Caco-2 (cell line): Measurements from ENCODE around the gene GGCX. TPM values are rescaled to one million over a fixed set of nuclear protein-coding genes. Genes with fewer than 3 reads are reported as not detected.

Source experiments
- BruUV-seq: library from RNA; stranded (reverse); fragments of 400-500 nt; replicated peaks from 2 replicates; lab custom pipeline; 2021; lab: Mats Ljungman, UMichigan
- CTCF ChIA-PET: fragments of 300-600 bp; sonication (Branson Sonifier 250); formaldehyde crosslinking; loops from one replicate; lab custom pipeline; 2022; ENCODE audit warnings: antibody characterized with exemption; lab: Charles Lee
- POLR2A ChIA-PET: fragments of 300-600 bp; sonication (Branson Sonifier 250); formaldehyde crosslinking; loops from one replicate; lab custom pipeline; 2022; ENCODE audit warnings: antibody characterized with exemption; lab: Charles Lee
- DNase-seq, 2 experiments: peaks; one replicate each; pipeline versions ENCODE4 v3.0.0 to v3.0.0-alpha.2; 2020 to 2022
- H3K27me3 ChIP-seq: replicated peaks from 2 replicates; pipeline ENCODE4 v1.6.0; 2011; ENCODE audit warnings: low read length; ENCODE audit not compliant: control insufficient read depth, insufficient read depth
- H3K36me3 ChIP-seq: 2 replicates; pipeline ENCODE4 v1.5.1; 2011; ENCODE audit warnings: low read length; ENCODE audit not compliant: control insufficient read depth, insufficient read depth
- H3K4me1 ChIP-seq: fragments of 250-450 bp; sonication (Bioruptor Pico); 2 replicates; pipeline ENCODE4 v1.5.1; 2020; ENCODE audit warnings: mild to moderate bottlenecking
- H3K4me3 ChIP-seq: 2 replicates; pipeline ENCODE4 v1.5.1; 2011; ENCODE audit warnings: low read depth, mild to moderate bottlenecking, control low read depth, low read length
- H3K9me3 ChIP-seq: fragments of 250-450 bp; sonication (Bioruptor Pico); 2 replicates; pipeline ENCODE4 v1.5.1; 2020; ENCODE audit warnings: mild to moderate bottlenecking, moderate library complexity
- H3K27ac Mint-ChIP-seq: one replicate; pipeline ENCODE4 v1.8.0; 2022; ENCODE audit warnings: mixed read lengths; ENCODE audit not compliant: unreplicated experiment
- H3K27me3 Mint-ChIP-seq: one replicate; pipeline ENCODE4 v1.8.0; 2022; ENCODE audit warnings: mixed read lengths; ENCODE audit not compliant: insufficient read depth, unreplicated experiment
- H3K36me3 Mint-ChIP-seq: one replicate; pipeline ENCODE4 v1.8.0; 2022; ENCODE audit warnings: mild to moderate bottlenecking, mixed read lengths; ENCODE audit not compliant: insufficient read depth, unreplicated experiment
- H3K4me1 Mint-ChIP-seq: one replicate; pipeline ENCODE4 v1.8.0; 2022; ENCODE audit warnings: low read depth, mixed read lengths; ENCODE audit not compliant: unreplicated experiment
- H3K4me3 Mint-ChIP-seq: one replicate; pipeline ENCODE4 v1.8.0; 2022; ENCODE audit warnings: mild to moderate bottlenecking, moderate library complexity, mixed read lengths; ENCODE audit not compliant: unreplicated experiment
- H3K9me3 Mint-ChIP-seq: one replicate; pipeline ENCODE4 v1.8.0; 2022; ENCODE audit warnings: mixed read lengths; ENCODE audit not compliant: unreplicated experiment
- intact Hi-C: fragments of 100-400 bp; cut with micrococcal nuclease; formaldehyde crosslinking; loops from one replicate; pipeline ENCODE4 v1.10.0; 2022; ENCODE audit not compliant: unreplicated experiment
- total RNA-seq: library from RNA; stranded (reverse); gene quantifications from 2 replicates; pipeline ENCODE4 v1.2.3, GENCODE V29; 2022
- TF ChIP-seq, protein P1 (sequence below), 2 experiments: fragments of 200-600 bp in 1 of 2; IDR thresholded peaks; 1 replicate in 1 of 2; 2 replicates in 1 of 2; pipeline versions ENCODE4 v1.5.1 to v1.8.0; 2011 to 2022; ENCODE audit warnings: antibody characterized with exemption in 1 of 2, control low read depth in 1 of 2, inconsistent platforms in 1 of 2, low read depth in 1 of 2, low read length in 1 of 2, mild to moderate bottlenecking in 1 of 2, moderate library complexity in 1 of 2; ENCODE audit not compliant: insufficient read depth in 1 of 2, severe bottlenecking in 1 of 2, unreplicated experiment in 1 of 2

The GGCX gene
- total RNA-seq, 1 experiment from 2014 or later: 96.8 TPM

- H3K27ac Mint-ChIP-seq: no peak overlapping the region
These were observed 27.4 kb upstream of the GGCX start for GRCh38 chr2:85588645-85589044.

DNA sequence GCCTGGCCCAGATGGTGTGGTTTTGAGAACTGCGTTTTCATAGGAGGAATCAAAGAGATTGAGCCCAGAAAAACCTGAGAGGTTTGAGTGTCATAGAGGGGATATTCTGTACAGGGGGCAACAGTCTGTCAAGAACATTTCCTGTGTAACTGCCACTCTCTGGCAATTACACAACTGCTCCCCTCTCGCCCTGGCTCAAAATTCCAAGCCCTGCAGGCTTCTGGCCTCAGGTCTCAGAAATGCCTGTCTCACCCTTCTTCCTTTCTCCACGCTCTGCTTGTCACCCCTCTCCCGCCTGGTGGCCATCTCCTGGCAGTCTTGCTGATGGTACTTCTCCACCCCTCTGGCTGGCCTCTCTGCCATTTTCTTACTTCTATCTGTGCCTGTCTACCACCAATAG lies 26.9 kb upstream of the GGCX start:
- Mint-ChIP-seq H3K27ac (no peak overlapping the region), H3K9me3 (no peaks in the 10 kb centered on the region), H3K27me3 (peaks cover 10% of the 10 kb centered on the region), H3K4me3 (no peak overlapping the region), H3K36me3 (peaks cover 17% of the 10 kb centered on the region), H3K4me1 (peaks cover 46% of the 10 kb centered on the region)
- POLR2A ChIA-PET: interaction anchor here (0.5 to 1.6 kb wide), 4 partner anchors 7 to 50 kb away, joined by 5 to 13 read pairs (median 8); partner anchors contain the start of genes C2orf68, GGCX, MAT2A and RNF181
- intact Hi-C loops: no loop called here
- Histone ChIP-seq H3K36me3 (no peaks in the 10 kb centered on the region), H3K27me3 (no peaks in the 10 kb centered on the region), H3K9me3 (no peaks in the 10 kb centered on the region), H3K4me1 (peaks cover 33% of the 10 kb centered on the region), H3K4me3 (no peak overlapping the region)
- no TSS peak for BruUV-seq
- DNase-seq: no peak
- CTCF ChIA-PET: interaction anchor here (1.2 kb wide), 1 partner anchor 15 kb away, joined by 10 read pairs; the partner anchor contains the start of gene TMEM150A
- TF ChIP-seq, protein P1, sequence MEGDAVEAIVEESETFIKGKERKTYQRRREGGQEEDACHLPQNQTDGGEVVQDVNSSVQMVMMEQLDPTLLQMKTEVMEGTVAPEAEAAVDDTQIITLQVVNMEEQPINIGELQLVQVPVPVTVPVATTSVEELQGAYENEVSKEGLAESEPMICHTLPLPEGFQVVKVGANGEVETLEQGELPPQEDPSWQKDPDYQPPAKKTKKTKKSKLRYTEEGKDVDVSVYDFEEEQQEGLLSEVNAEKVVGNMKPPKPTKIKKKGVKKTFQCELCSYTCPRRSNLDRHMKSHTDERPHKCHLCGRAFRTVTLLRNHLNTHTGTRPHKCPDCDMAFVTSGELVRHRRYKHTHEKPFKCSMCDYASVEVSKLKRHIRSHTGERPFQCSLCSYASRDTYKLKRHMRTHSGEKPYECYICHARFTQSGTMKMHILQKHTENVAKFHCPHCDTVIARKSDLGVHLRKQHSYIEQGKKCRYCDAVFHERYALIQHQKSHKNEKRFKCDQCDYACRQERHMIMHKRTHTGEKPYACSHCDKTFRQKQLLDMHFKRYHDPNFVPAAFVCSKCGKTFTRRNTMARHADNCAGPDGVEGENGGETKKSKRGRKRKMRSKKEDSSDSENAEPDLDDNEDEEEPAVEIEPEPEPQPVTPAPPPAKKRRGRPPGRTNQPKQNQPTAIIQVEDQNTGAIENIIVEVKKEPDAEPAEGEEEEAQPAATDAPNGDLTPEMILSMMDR (IDR thresholded peaks at IDR 0.05; ENCODE audit: insufficient read depth in 1 of 2, low read depth in 1 of 2, low read length in 1 of 2, severe bottlenecking in 1 of 2, unreplicated experiment in 1 of 2): no peak

More at GRCh38 chr2:85588645-85589044, 27.4 kb upstream of the GGCX start:
- Mint-ChIP-seq H3K27me3 (peaks cover 10% of the 10 kb centered on the region), H3K36me3 (peaks cover 17% of the 10 kb centered on the region), H3K4me1 (peaks cover 46% of the 10 kb centered on the region), H3K9me3 (no peaks in the 10 kb centered on the region), H3K4me3 (no peak overlapping the region)
- no peak for DNase-seq
- Histone ChIP-seq H3K4me3 (no peak overlapping the region), H3K9me3 (no peaks in the 10 kb centered on the region), H3K27me3 (no peaks in the 10 kb centered on the region), H3K36me3 (no peaks in the 10 kb centered on the region), H3K4me1 (peaks cover 32% of the 10 kb centered on the region)
- intact Hi-C loops: no loop called here
- TF ChIP-seq, protein P1 (IDR thresholded peaks at IDR 0.05; ENCODE audit: insufficient read depth in 1 of 2, low read depth in 1 of 2, low read length in 1 of 2, severe bottlenecking in 1 of 2, unreplicated experiment in 1 of 2): no peak
- POLR2A ChIA-PET: no interaction called here
- BruUV-seq: no TSS peak
- CTCF ChIA-PET: no interaction called here

DNA sequence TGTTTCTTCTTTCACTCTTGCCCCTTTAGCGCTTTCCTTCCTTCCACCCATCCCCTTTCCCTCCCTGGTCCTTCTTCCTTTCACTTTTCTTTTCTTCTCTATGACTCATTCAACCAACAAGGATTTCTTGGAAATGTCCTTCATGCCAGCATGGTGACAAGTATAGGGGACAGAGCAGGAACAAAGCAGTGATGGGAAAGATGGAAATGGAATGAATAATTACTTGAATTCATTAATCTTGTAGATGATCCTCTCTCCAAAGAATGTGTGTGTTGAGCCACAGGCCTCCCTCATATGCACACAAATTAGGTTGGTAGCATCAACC lies 24.4 kb upstream of the GGCX start:
- Histone ChIP-seq H3K4me3 (no peak overlapping the region), H3K27me3 (no peaks in the 10 kb centered on the region), H3K9me3 (no peaks in the 10 kb centered on the region), H3K36me3 (no peaks in the 10 kb centered on the region; the same call in 1 of the 2 replicates), H3K4me1 (peaks cover 33% of the 10 kb centered on the region)
- Mint-ChIP-seq H3K27me3 (peaks cover 10% of the 10 kb centered on the region), H3K4me3 (peak overlapping the region; percentile 76), H3K9me3 (no peaks in the 10 kb centered on the region), H3K36me3 (peaks cover 31% of the 10 kb centered on the region), H3K4me1 (peaks cover 41% of the 10 kb centered on the region), H3K27ac (no peak overlapping the region)
- intact Hi-C loops: loop anchor here (1.0 kb wide), 4 partner anchors 8 to 24 kb away; partner anchors contain the start of genes GGCX, RNF181, TMEM150A and VAMP8
- CTCF ChIA-PET: interaction anchor here (0.6 to 1.0 kb wide), 2 partner anchors 12 to 148 kb away, joined by 3 to 9 read pairs; no protein-coding TSS in a partner anchor
- BruUV-seq: no TSS peak
- POLR2A ChIA-PET: interaction anchor here (1.0 to 1.2 kb wide), 4 partner anchors 9 to 26 kb away, joined by 3 to 8 read pairs (median 6); partner anchors contain the start of genes C2orf68, GGCX and RNF181
- no peak for DNase-seq
- TF ChIP-seq, protein P1 (IDR thresholded peaks at IDR 0.05; ENCODE audit: insufficient read depth in 1 of 2, low read depth in 1 of 2, low read length in 1 of 2, severe bottlenecking in 1 of 2, unreplicated experiment in 1 of 2): no peak
